RWPE1 (cell line): Measurements from ENCODE around the gene HDGFL3.

ENCODE experiments used
- CTCF ChIA-PET: fragments of 350-600 bp; sonication (Branson Sonifier 250); formaldehyde crosslinking; extraction: SDS; loops from one replicate; lab custom pipeline; 2021; lab: Yijun Ruan, JAX
- POLR2A ChIA-PET: fragments of 400-600 bp; formaldehyde crosslinking; extraction: SDS; loops from one replicate; lab custom pipeline; 2020; ENCODE audit warnings: antibody characterized with exemption; ENCODE audit not compliant: low non-redundant PET; lab: Yijun Ruan, JAX
- DNase-seq: peaks from one replicate; pipeline ENCODE4 v3.0.0; 2012; ENCODE audit warnings: low spot score
- H3K27ac ChIP-seq: fragments of 450-650 bp; 2 replicates; pipeline ENCODE4 v1.5.1; 2017
- TF ChIP-seq, protein P1 (sequence below): fragments of 450-650 bp; conservative IDR thresholded peaks from 2 replicates; pipeline ENCODE4 v1.5.1; 2017; ENCODE audit warnings: low read depth, mild to moderate bottlenecking

HDGFL3 gene

DNA sequence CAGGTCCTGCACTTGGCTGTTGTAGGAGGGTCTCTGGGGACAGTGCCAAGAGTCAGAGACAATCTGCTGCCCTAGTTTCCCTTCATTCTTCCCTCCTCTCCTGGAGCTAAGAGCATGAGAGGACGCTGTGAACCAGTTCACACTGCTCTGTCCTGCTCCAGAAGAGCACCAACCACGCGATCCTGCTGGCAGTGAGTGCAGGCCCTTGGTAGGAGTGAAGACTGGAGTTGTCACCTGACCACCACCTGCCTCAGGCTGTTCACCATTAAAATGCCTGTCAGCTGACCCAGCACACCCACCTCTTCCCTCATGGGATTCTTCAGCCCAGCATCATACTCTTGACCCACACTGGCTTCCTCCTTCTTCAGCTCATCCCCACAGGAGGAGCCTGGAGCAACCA is 97.2 kb downstream of the HDGFL3 start:
- POLR2A ChIA-PET, result no interaction called here
- TF ChIP-seq, protein P1, sequence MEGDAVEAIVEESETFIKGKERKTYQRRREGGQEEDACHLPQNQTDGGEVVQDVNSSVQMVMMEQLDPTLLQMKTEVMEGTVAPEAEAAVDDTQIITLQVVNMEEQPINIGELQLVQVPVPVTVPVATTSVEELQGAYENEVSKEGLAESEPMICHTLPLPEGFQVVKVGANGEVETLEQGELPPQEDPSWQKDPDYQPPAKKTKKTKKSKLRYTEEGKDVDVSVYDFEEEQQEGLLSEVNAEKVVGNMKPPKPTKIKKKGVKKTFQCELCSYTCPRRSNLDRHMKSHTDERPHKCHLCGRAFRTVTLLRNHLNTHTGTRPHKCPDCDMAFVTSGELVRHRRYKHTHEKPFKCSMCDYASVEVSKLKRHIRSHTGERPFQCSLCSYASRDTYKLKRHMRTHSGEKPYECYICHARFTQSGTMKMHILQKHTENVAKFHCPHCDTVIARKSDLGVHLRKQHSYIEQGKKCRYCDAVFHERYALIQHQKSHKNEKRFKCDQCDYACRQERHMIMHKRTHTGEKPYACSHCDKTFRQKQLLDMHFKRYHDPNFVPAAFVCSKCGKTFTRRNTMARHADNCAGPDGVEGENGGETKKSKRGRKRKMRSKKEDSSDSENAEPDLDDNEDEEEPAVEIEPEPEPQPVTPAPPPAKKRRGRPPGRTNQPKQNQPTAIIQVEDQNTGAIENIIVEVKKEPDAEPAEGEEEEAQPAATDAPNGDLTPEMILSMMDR, result no peak
- CTCF ChIA-PET, result interaction anchor here (0.6 kb wide), 1 partner anchor 477 kb away, joined by 3 read pairs; no protein-coding TSS in a partner anchor
- DNase-seq, result no peak
- no peak overlapping the region for H3K27ac ChIP-seq

GRCh38 chr15:83109532-83109931 is 98.1 kb downstream of the HDGFL3 start:
- no peak for DNase-seq
- CTCF ChIA-PET, result no interaction called here
- TF ChIP-seq, protein P1, result no peak
- POLR2A ChIA-PET, result no interaction called here
- no peak overlapping the region for H3K27ac ChIP-seq

GRCh38 chr15:83108266-83109219 is 99.1 kb downstream of the HDGFL3 start:
- ChIA-PET CTCF (interaction anchor here (0.6 kb wide), 1 partner anchor 65 kb away, joined by 3 read pairs; no protein-coding TSS in a partner anchor), POLR2A (no interaction called here)
- no peak overlapping the region for H3K27ac ChIP-seq
- TF ChIP-seq, protein P1, result no peak
- DNase-seq, result no peak

GRCh38 chr15:83107841-83108181 is 99.8 kb downstream of the HDGFL3 start:
- TF ChIP-seq, protein P1, result no peak
- POLR2A ChIA-PET, result no interaction called here
- no peak for DNase-seq
- CTCF ChIA-PET, result interaction anchor here (0.6 kb wide), 2 partner anchors 66 to 1820 kb away, joined by 3 read pairs; no protein-coding TSS in a partner anchor
- H3K27ac ChIP-seq, result no peak overlapping the region

DNA sequence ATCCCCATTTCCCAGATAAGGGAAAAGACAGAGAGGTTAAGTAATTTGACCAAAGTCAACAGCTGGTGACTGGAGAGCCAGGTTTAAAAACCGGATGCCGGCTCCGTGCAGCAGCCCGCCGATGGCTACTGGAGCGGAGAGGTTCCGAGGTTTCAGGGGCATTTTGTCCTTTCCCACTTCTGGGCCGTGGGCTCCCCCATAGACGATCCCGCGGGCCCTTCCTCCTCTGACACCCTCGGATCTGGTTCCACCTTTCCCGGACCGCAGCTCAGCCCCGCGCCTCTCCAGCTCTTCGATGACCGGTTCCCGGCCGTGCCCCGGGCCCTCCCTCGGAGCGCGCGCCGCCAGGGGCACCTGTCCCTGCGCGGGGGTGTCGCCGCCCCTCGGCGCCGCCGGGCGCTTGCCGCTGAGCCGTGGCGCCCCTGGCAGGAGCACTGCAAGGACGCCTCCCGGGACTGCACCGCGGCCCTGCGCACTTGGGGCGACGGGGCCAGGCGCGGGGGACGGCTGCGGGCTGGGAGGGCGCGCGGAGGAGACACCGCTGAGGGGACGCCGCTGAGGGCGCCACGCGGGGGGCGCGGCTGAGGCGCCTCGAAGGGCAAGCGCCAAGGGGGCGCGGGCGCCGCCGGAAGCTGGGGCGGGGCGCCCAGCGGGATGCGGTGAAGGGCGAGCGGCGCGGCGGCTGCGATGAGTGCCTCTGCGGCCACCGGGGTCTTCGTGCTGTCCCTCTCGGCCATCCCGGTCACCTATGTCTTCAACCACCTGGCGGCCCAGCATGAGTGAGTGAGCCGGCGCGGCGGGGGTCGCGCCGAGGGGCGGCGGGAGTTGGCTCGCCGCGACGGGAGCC is 100.4 kb downstream of the HDGFL3 start, which contains the start of gene TM6SF1:
TM6SF1 (plus strand) TSS at position 652 of the 847 bp plus-strand sequence; CDS start at position 688, 36 bp downstream.
- ChIA-PET POLR2A (no interaction called here), CTCF (interaction anchor here (0.6 to 0.7 kb wide), 3 partner anchors 66 to 1821 kb away, joined by 3 to 4 read pairs (median 3); no protein-coding TSS in a partner anchor)
- TF ChIP-seq, protein P1, result no peak
- H3K27ac ChIP-seq, result no peak within 1 kb of the TSS
- no peak for DNase-seq

DNA sequence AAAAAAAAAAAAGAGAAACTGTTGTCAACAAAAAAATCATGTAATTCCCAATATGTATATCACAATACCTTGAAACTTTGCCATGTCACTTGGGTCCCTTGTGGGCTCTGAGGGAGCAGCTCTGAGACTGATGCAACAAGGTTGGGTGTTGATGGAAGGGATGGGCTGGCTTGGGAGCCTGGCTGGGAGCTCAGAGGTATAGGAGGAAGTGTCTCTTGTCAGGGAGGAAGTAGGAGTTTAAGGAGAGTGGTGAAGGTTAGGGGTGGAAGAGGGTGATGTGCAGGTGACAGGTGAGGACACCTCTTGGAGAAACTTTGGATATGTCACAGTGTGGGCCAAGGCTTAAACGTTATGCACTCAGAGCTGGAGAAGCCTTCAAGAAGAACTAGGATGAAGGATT is 102.2 kb downstream of the HDGFL3 start:
- TF ChIP-seq, protein P1, result no peak
- ChIA-PET CTCF (no interaction called here), POLR2A (no interaction called here)
- no peak overlapping the region for H3K27ac ChIP-seq
- no peak for DNase-seq
